SW480 (cell line): ENCODE data around the gene TTLL11.
A peak's percentile ranks its signal among the peaks of the same experiment; 100 is the strongest.

Source experiments
- DNase-seq: peaks from one replicate; pipeline ENCODE4 v3.0.0-alpha.2; 2016; ENCODE audit warnings: low spot score

The TTLL11 gene

GRCh38 chr9:122092611-122093506 lies at the start of gene TTLL11:
Gene TTLL11, minus strand, starts transcription at chr9:122093308. Its CDS starts 160 bp downstream, at chr9:122093148.
- DNase-seq = peak; percentile 91

GRCh38 chr9:122141671-122142070 lies 48.6 kb upstream of the TTLL11 start:
- DNase-seq = no peak

DNA sequence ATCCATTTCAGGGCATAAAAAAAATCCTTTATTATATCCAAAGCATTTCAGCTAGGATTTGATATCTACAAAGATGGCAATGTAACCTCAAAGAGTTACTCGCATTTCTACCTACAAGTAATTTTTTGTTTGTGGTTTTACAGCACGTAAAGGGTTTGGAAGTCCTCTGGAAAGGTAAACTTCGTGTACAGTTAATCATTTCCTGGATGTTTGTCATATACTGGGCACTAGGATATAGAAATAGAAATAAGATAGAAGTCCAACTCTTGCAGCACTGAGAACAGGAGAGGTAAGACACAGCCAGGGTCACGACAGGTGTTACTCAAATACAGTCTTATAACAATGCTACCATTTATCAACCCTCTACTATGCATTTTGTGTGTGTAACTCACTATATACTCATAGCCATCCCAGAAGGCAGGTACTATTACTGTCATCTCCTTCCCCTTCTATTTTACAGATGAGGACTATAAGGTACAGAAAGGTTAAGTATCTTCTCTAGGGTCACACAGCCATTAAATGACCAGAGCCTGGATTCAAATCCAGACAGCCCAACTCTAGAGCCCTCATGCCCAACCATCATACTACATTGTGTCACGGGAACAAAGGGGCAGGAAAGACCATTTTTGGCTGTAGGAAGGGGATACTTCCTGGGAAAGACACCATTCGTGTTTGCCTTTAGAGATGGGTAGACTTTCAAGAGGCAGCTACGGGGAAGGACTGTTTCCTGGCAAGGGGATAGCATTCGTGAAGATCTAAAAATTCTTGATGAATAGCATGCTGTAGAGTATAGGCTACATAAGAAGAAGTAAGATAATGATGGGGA lies 47.5 kb upstream of the TTLL11 start:
- no peak for DNase-seq

DNA sequence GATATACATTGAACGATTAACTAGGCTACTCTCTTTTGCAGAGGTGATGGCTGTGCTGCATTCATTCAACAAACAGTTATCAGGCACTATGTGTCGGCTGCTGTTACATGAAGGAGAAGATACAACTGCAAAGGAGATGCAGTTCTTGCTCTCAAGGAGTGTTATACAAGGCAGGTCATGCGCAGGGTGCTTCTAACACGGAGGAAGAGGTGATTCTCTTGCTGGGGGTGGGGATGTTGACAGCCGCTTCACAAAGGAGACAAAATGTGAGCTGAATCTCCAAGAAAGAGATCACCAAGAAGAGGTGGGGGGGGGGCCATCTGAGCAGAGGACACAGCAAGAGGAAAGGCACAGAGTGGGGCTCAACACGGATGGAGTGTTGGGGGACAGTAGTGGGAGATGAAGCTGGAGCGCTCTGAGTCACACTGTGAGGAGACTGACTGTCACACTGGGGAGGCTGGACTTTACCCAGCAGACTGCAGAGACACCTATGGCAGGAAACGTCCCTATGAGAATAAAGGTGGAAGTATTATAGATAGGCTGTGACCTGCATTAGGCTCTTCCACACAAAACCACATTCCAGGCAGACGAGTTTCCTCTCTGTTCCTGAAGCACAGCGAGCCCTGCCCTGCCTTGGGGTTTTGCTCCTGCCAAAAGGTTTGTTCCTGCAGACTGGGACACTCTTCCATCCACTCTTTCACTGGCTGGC lies 45.6 kb upstream of the TTLL11 start:
- peak; percentile 29 for DNase-seq

- no peak for DNase-seq
Measured at GRCh38 chr9:122135529-122135859, 42.4 kb upstream of the TTLL11 start.

DNA sequence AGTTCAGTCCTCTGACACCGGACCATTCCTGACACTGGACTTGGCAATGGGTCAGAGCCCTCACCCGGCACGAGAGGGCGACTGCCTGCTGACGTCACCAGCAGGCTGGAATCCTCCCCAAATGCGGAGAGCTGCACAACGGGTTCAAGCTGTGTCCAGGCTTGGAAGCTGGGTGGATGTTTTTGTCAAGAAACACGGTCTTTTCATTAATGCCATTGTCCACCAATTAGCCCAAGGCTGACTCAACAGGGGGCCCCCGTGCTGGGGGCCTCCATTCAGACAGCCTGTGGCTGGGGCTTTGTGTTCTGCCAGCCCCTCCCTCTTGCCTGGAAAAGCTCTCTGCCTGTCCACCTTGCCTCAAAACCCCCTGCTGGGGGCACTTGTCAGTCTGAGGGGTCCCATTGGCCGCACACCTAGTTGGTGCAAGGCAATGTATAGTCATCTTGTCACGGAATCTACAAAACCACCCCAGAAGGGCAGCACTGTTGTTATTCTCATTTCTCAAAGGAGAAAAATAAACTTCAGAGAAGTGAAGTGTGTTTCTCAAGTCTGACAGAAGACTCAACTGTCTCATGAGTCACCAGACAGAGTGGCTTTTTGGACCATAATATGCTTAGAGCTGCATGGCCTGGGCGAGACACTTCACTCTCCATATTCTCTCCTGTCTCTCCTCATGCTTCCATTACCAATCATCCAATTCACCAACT lies 41.9 kb upstream of the TTLL11 start:
- no peak for DNase-seq

DNA sequence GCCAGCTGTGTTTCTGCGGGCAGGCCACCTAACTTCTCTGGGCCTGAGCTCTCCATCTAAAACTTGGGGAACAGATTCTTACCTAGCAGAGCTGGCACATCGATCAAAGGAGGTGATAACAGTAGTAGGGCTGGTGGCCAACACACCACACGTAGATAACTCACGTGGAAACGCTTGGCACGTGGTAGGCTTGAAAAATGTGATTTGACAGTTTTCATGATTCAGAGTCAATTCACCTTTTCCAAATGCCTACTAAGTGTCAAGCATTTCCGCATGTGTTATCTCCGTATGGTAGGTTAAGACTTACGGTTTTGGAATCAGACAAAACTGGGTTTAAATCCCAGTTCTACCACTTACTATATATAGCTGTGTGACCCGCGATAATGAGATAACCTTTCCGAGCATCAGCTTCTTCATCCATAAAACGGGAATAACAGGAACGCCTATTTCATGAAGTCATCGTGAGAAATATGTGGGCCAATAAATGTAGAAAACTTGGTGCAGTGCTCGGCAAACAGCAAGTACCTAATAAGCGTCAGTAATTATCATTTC lies 41.0 kb upstream of the TTLL11 start:
- DNase-seq = no peak

GRCh38 chr9:122133263-122133983 lies 40.3 kb upstream of the TTLL11 start:
- no peak for DNase-seq

- no peak for DNase-seq
Measured at GRCh38 chr9:122132539-122132938, 39.4 kb upstream of the TTLL11 start.

DNA sequence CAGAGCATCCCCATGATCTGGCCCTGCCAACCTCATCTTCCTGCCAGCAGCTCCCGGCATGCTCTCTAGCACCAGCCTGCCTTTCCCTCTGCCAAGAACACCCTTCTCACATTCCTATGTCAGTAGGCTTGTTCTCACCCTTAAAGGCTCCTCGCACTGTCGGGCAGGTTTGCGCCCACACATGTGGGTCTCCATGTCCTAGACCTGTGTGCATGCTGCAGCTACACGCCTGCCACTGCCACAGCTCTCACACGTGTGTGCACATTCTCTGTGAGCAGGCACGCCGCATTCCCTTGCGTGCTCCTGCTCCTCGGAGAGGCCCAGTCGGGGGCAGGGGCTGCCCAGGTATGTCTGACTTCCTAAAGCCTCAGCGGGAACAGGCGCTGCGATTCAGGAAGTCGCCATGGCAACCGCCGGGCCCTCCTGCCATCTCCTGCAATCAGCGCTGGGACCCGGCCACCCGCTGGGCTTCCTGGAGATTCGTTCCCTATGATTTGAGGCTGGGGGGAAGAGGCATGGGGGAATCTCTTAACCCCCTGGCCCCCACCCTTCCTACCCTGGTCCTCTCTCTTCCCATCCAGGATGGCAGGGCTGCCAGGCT lies 38.4 kb upstream of the TTLL11 start:
- no peak for DNase-seq

- DNase-seq = no peak
Measured at GRCh38 chr9:122130837-122131236, 37.7 kb upstream of the TTLL11 start.

DNA sequence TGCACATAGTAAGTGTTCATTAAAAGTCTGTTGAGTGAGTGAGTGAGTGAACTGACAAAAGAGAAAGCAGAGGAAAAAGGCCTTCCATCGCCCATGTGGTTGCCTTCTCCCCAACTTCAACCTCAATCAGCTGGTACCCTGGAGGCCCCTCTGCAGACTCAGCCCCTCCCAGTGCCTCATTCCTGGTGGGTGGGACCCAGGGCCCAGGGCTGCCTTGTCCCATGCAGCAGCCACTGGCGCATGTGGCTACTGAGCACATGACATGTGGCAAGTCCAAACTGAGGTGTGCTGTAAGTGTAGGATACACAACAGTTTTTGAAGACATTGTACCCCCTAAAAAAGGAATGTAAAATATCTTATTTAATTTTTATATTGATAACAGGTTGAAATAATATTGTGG lies 36.9 kb upstream of the TTLL11 start:
- DNase-seq = no peak

DNA sequence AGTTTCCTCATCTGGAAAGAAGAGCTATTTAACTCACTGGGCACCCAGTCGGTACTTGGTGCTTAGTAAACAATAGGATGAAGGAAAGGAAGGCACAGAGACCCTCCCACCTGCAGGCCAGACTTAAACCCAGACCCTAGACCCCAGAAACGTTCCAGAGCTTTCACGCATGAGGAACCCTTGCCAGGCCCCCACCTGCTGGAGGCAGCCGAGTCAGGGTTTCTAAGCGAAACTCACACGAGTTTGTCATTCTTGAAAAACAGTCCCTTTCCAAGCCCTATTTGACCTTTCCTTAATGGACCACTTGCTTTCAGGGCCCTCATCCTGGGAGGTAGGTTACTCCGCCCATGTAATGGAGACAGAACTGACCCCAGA lies 35.8 kb upstream of the TTLL11 start:
- DNase-seq = no peak

GRCh38 chr9:122128007-122128968 lies 35.2 kb upstream of the TTLL11 start:
- no peak for DNase-seq

- DNase-seq = no peak
Measured at GRCh38 chr9:122127396-122127798, 34.3 kb upstream of the TTLL11 start.

DNA sequence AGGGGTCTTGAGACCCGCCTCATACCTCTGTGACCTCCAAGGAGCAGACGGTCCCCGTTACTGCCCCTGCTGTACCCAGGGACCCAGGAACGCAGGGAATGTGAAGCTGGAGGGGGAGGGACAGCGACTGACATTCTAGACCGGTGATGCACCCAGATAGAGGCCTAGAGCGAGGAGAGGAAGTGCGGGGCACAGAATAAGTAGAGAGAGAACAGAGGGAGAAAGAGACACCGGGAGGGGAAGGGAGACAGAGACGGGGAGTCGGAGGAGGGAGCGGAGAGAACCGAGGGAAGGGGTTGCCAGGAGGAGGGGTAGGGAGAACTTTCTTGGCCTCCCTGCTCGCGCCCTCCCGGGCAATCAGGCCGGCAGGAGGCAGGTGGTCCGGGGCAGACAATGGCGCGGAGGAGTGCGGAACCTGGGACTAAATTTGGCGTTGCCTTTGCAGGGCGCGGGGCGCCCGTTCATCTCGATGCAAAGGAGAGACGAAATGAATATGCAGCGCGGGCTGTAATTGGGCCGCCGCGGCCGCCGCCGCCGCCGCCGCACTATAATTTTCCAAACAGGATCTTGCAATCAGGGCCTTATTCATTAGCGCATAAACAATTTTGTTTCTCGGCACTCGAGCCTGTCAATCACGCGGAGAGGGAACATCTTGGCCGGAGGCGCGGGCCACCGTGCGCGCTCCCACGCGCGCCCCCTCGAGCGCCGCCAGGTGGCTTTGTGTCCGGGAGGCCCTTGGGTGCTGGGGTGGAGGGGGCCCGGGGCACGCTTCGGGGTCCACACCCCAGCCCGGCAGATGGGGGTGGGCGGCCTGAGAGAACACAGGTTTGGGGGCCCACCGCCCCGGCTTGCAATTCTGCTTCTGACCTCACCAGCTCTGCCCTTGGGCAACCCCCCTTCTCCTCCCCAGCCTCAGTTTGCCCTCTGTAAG lies 33.5 kb upstream of the TTLL11 start:
- no peak for DNase-seq

DNA sequence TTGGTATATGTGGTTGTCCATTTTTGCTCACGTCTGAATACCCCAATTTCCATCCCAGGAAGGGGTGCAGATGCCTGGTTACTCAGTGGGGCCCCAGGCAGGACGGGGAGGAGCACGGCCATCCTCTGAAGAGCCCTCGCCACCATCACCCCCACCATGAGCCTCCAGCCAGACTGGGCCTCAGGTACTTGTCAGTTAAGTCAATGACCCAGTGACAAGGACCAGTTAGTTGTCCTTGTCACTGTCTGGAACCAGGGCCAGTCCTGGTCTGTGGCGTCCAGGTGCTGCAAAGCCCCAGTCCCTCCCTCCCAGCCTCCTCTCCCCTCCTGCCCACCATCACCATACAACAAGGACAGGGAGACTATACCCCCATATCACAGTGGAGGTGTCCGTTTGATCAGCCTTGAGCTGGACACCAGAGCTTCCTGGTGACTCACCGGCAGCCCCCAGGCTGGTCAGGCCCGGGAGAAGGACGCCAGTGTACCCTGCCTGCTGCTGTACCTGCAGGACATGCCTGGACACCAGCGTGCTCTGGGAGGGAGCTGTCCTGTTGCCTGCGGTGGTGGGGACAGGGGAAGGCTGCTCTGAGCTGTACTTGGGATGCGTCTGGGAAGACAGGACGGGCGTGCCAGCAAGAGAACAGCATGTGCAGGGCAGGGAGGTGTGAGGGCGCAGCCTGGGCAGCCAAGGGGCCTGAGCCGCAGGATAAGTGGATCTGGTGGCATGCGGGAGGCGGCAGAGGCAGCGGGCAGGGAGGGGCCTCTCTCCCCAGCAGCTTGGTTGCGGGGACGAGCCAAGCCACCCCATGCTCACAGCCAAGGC lies 32.6 kb upstream of the TTLL11 start:
- DNase-seq = no peak
